LNCaP clone FGC (cell line): ENCODE data around the gene AMN.
"Not testable (repeated sequence)": the region's sequence is repeated elsewhere in the genome, so short reads cannot be mapped to it uniquely, and the experiment has no call there.

ENCODE experiments used
- DNase-seq: peaks from one replicate; pipeline ENCODE4 v3.0.0-alpha.2; 2011; ENCODE audit warnings: low read depth
- H3K4me3 ChIP-seq: 2 replicates; pipeline ENCODE4 v1.5.1; 2011; ENCODE audit warnings: mild to moderate bottlenecking, low read depth, low read length, control low read depth
- CTCF ChIP-seq: IDR thresholded peaks from 2 replicates; pipeline ENCODE4 v1.5.1; 2012; ENCODE audit warnings: mild to moderate bottlenecking; ENCODE audit not compliant: control insufficient read depth, insufficient read depth; ENCODE audit errors: extremely low read depth

AMN gene

GRCh38 chr14:102922490-102923200, at the start of gene AMN:
Gene AMN, plus strand, starts transcription at chr14:102922663. Its CDS starts 26 bp downstream, at chr14:102922689.
- H3K4me3 ChIP-seq, result no peak within 1 kb of the TSS
- TF ChIP-seq CTCF, result no peak
- DNase-seq, result no peak

DNA sequence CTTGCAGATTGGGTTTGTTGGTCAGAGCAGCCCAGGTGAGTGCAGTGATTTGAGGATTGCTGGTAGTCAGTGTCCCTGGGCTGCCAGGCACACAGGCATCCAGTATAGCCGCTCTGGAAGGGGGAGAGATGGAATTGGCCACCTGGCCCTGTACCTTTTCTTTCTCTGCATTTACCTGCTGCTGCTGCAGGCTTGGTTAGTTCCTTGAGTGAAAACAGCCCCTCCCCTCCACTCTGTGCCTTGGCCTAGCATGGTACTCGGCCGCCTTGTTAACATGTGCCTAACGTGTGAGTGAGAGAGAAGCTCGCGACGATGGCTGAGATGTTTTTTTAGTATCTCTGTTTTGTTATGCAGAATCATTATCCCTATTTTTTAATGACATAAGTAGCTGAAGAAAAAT, 49.3 kb upstream of the AMN start:
- no peak for DNase-seq
- H3K4me3 ChIP-seq, result no peak overlapping the region
- no peak for TF ChIP-seq CTCF

GRCh38 chr14:102873546-102874061, 48.9 kb upstream of the AMN start:
- TF ChIP-seq CTCF, result no peak
- peak; percentile 50 for DNase-seq
- H3K4me3 ChIP-seq, result no peak overlapping the region

- no peak for TF ChIP-seq CTCF
- DNase-seq, result no peak
- H3K4me3 ChIP-seq, result no peak overlapping the region
Observed at GRCh38 chr14:102875652-102876051, 46.8 kb upstream of the AMN start.

DNA sequence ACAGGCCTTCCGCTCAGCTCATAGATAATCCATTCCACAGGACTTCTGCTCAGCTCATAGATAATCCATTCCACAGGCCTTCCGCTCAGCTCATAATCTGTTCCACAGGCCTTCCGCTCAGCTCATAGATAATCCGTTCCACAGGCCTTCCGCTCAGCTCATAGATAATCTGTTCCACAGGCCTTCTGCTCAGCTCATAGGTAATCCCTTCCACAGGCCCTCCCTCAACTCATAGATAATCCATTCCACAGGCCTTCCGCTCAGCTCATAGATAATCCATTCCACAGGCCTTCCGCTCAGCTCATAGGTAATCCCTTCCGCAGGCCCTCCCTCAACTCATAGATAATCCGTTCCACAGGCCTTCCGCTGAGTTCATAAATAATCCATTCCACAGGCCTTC, 45.0 kb upstream of the AMN start:
- not testable (repeated sequence) for H3K4me3 ChIP-seq, DNase-seq

DNA sequence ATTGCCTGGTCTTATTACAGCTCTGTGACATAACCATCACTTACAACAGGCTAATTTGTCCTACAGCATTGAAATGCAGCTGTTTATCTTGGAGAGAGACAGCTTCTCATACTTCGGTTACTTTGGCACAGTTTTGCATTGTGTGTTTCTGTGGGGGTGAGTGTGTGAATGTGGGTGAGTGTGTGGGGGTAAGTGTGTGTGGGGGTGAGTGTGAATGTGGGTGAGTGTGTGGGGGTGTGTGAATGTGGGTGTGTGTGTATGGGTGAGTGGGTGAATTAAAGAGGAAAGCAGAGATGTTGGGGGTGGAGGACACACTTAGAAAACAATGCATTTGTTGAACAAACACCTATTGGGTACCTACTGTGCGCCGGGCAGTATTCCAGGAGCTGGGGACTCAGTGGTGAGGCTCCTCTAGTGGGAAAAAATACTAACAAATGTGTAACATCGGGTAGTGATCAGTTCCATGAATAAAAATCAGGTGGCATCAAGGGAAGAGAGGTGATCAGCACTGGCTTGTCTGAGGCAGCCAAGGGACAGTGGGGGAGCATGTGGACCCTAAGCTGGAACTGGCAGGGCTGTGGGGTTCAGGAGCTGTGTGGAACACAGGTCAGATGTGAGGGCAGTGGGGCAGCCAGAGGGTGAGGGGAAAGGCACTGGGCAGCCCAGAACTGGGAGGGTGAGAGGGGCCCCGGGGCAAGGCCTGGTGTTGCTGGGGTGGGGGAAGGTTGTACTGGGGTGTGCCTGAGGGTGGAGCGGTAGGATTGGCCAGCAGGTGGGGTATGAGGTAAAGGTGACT, 44.1 kb upstream of the AMN start:
- no peak for TF ChIP-seq CTCF
- H3K4me3 ChIP-seq, result no peak overlapping the region
- DNase-seq, result no peak

DNA sequence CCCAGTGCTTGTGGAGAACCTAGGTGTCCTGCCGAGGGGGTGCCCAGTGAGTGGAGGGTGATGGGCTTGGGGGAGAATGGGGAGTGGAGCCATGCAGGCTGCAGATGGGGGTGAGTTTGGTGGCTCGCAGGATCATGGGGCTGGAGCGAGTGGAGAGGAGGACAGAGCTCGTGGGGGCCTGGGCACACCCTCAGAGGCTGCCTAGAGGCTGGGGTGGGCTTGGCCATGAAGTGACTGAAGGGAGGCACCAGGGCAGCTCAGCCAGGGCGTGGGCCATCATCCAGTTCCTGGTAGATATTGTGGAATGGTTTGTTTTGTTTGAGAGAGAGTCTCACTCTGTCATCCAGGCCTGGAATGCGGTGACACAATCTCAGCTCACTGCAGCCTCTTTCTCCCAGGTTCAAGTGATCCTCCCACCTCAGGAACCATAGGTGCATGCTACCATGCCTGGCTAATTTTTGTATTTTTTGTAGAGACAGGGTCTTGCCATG, 43.4 kb upstream of the AMN start:
- no peak overlapping the region for H3K4me3 ChIP-seq
- DNase-seq, result no peak
- no peak for TF ChIP-seq CTCF
